Epidermal melanocyte (primary cell): ENCODE results near the gene ALLC.
"Not testable (repeated sequence)": the region's sequence is repeated elsewhere in the genome, so short reads cannot be mapped to it uniquely, and the experiment has no call there.

Experiments
- DNase-seq: peaks from one replicate; pipeline ENCODE4 v3.0.0; 2011; ENCODE audit warnings: low spot score; ENCODE audit not compliant: insufficient read length

The ALLC gene

GRCh38 chr2:3626118-3626811 is 31.7 kb upstream of the ALLC start:
- DNase-seq, result no peak

DNA sequence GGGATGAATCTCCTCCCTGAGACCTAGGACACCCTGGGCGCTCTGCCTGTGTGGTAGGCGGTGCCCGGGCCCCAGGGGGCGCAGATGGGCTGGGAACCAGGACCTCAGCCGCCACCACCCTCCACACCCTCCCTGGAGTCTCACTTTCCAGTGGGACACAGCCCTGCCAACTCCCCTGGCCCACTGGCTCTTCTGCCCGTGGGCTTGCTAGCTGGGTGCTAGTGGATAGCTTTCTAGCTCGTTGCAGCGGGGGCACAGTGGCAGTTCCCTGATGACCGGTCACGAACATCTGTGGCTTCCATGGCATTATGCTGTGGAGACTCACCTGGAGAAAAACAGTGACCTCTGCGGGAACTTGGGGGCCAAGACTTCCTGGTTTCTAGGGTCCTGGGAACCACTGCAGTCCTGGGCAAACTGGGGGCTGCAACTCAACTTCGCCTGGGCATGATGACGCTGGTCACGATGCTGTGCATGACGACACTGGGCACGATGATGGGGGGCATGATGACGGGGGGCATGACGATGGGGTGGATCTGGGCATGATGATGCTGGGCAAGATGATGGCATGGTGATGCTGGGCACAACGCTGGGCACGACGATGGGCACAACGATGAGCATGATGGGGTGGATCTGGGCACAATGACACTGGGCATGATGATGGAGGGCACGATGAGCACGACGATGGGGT is 31.0 kb upstream of the ALLC start:
- no peak for DNase-seq

GRCh38 chr2:3627500-3628100 is 30.4 kb upstream of the ALLC start:
- DNase-seq, result no peak

- DNase-seq, result no peak
These were observed 29.7 kb upstream of the ALLC start for GRCh38 chr2:3628241-3628679.

DNA sequence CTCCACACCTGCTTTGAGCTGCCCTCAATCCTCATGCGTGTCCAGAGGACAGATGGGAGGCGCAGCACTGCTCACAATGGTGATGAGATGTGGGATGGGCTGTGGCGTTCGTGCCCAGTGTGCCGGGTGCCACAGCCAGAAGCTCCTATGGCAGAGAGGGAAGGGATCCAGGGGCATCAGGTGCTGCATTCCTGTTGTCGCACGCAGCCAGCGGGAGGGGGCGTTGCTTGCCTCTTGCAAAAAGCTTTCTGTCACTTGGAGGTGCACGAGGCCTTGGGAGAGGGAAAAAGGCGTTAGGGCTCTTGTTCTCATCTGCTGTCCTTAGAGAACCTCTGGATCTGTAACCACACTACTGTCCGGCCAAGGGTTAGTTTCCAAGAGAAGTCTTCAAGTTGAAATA is 29.2 kb upstream of the ALLC start:
- no peak for DNase-seq

DNA sequence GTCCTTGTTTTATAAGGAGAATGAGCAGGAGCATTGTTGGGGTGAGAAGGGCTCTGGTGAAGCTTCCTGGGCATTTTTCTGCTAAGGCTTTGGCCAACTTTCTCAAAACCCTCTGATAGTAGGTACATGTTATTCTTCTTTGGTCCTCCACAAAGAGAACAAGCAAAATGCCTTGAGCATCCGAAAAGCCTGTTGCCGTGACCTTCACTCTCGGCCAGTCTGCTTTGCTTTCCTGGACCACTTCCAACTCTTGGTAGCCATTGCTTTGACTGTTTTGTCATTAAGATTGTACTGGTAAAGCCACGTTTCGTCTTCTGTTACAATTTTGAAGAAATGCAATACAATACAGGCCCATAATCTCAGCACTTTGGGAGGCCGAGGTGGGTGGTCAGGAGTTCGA is 27.4 kb upstream of the ALLC start:
- no peak for DNase-seq

DNA sequence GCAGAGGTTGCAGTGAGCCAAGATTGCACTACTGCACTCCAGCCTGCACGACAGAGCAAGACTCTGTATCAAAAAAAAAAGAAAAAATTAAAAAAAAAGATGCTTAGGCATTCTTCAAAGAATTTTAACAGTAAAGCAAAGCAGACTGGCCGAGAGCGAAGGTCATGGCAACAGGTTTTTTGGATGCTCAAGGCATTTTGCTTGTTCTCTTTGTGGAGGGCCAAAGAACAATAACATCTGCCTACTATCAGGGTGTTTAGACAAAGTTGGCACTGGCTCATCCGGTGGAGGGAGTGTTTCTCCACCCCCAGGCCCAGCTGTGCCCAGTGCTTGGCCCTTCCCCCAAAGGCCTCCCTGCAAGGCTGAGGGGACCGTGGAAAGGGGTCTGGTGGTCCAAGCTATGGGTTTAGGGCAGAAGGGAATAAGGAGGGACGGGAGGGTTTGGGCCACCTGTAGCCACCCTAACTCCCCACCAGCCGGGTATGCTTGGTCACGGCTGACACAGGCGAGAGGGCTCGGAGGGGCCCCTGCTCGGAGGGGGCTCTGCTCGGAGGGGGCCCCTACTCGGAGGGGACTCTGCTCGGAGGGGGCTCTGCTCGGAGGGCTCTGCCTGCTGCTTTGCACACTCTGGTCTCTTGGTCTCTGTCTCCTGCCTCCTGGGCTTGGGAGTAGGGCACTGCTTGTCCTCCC is 26.7 kb upstream of the ALLC start:
- no peak for DNase-seq

- DNase-seq, result no peak
These were observed 25.9 kb upstream of the ALLC start for GRCh38 chr2:3631851-3632659.

- no peak for DNase-seq
These were observed 24.7 kb upstream of the ALLC start for GRCh38 chr2:3633089-3633981.

- no peak for DNase-seq
These were observed 23.9 kb upstream of the ALLC start for GRCh38 chr2:3633982-3634595.

GRCh38 chr2:3634596-3635121 is 23.3 kb upstream of the ALLC start:
- DNase-seq, result no peak

DNA sequence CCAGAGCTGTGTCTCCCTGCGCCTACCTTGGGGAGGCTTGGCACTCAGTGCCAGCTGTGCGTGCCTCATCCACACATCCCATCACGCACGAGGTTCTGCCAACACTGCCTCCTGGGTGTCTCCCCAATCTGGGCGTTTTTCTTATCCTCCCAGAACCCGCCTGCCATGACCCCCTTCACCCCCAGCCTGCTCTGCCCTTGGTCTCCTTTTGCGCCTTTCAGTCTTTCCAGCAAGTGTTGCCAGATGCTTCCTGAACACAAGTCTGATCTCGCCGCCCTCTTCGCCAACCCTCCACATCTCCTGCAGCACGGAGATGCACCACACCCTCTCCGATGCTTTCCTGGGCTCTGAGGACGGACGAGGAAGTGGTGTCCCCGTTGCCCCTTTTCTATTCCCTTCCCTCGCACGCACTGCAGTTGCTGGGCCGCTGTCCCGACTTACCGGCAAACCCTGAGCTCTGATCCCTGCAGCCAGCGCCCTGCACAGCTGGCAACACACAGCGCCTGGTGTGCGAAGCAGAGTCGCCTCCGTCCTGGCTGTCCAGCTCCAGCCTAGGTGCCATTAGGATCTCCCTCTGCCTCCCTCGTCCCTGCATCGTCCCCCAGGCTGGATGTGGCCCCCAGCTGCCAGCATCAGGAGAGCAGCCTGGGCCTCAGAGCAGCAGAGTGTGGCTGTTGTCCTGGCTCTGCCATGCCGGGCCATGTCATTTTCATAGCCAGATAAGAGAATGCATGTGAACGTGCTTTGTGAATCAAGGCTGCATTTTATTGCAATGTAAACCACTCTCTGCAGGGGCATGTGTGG is 22.6 kb upstream of the ALLC start:
- DNase-seq, result no peak

DNA sequence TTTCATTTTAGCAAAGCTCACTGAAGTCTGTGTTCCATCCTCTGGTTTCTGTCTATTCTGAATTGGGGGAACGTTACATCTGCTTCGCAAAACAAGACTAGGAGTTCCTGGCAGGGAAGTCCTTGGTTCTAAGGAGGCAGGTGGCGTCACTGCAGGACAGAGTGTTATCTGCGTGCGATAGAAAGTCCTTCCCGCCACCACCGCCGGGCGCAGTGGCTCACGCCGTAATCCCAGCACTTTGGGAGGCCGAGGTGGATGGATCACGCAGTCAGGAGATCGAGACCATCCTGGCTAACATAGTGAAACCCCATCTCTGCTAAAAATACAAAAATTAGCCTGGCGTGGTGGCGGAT is 22.0 kb upstream of the ALLC start:
- not testable (repeated sequence) for DNase-seq

GRCh38 chr2:3636586-3637310 is 21.3 kb upstream of the ALLC start:
- DNase-seq, result no peak

- DNase-seq, result no peak
These were observed 20.7 kb upstream of the ALLC start for GRCh38 chr2:3637311-3637675.

GRCh38 chr2:3637692-3638455 is 20.1 kb upstream of the ALLC start:
- no peak for DNase-seq

DNA sequence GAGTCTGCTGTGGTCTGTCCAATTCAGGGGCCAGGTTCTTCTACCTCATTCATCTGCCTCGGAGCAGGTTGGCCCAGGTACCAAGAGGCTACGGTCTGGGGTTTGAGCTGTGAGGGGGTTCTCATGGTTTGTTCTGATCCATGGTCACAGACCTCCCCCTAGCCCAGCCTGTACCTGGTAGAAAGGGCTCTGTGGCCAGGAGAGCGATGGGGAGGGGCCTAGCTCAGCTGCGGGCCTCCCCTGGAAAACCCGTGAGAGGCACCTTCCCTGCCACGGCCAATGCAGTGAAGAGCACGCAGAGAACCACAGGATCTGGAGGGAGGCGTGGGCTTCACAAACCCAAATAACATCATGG is 19.6 kb upstream of the ALLC start:
- no peak for DNase-seq
